ENCODE measurements around the gene ZNF518B. TPM values are rescaled to one million over a fixed set of nuclear protein-coding genes. Genes with fewer than 3 reads are reported as not detected.

Gene ZNF518B
- total RNA-seq, 1 donor from 2014 or later, result 22.9 TPM

Other genes starting within 250 kb of the ZNF518B start
- gene CLNK, start 227.3 kb upstream of the ZNF518B start, total RNA-seq, result 0.79 and 0.80 TPM in 2 replicates

Data from activated CD4-positive, alpha-beta T cell treated with anti-CD3 and anti-CD28 coated beads, Interleukin-2, amount 10 ng/mL, durations not matched to agents 24 days and 14 days (primary cell).